ENCODE data around the gene ATXN7L1.

Gene ATXN7L1

GRCh38 chr7:105664816-105665525 lies 211.4 kb downstream of the ATXN7L1 start:
- peak; percentile 98 for DNase-seq

DNA sequence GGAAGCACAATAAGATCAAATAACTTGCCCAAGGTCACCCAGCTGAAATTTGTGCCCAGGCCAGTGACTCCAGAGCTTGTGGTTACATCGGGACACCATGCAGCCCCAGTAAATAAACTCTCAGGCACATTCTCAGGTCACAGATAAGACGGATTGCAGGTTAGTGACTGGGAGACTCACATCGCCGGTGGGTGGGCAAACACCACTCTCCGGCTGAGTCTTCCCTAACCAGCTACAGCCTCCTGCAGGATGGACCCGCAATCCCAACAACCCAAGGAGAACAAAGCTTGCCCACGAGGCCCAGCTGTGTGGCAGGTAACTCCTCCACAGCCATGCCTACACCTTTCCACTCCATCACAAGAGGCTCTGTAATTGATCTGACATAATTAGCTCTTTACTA lies 213.4 kb downstream of the ATXN7L1 start:
- DNase-seq, result no peak

GRCh38 chr7:105661625-105662024 lies 214.8 kb downstream of the ATXN7L1 start:
- DNase-seq, result no peak

DNA sequence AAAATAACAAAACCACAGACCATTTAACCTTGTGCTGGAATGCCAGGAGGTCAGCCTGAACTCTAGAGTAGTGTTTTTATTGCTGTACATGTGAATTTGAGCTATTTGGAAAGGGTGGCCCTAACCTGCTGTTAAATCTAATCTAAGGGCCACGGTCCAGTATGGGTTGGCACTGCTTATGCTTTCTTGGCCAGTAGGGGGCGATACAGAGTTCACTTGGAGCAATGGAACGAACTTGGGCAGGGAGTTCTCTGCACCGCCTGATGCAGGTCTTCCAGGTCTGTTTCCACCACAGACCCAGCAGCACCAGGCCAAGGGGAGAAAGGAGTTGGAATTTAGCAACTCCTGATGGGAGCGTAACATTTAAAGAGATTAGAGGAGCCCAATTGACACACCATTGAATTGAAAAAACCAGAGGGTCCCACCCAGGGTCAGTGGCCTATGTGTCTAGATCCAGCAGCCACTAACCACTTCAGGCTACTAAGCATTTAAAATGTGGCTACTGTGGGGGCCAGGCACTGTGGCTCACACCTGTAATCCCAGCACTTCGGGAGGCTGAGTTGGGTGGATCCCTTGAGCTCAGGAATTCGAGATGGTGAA lies 219.4 kb downstream of the ATXN7L1 start:
- DNase-seq, result peak; percentile 71

DNA sequence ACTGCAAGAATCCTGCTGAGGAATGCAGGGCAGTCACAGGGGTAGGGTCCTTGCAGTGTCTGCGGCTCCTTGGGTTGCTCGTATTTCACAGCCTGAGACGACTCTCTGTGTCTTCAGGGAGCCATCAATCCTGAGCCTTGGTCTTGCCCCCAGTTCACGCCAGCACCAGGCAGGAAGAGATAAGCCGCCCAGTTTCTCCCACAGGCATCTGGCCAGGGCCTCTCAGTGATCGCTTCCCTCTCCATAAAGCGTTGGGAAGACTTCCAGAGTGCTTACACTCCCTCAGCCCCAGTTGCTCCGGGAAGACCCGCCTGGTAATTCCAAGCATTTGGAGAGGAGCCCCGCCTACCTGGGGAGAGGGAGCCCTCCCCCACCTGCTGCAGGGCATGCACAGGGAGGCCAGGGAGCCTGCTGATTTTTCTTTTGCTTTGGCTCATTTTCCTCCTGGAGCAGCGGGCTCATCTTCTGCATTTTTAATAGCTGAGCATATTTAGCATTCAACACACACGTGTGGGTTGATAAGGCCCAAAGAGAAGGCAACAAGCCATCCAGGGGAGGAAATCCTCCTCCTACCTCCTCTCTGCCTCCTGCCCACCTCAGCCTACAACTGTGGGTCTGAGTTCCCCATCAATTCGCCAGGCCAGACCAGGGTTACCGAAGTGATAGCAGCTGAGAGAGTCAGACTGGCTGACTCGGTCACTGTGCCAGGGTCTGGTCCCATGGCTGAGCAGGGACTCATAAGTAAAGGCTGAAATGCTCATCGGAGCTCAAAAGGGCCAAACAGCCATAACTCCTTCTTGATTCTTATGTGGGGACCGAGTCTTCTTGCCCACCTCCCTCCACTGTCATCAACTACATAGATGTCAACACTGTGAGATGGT lies 220.7 kb downstream of the ATXN7L1 start:
- no peak for DNase-seq

DNA sequence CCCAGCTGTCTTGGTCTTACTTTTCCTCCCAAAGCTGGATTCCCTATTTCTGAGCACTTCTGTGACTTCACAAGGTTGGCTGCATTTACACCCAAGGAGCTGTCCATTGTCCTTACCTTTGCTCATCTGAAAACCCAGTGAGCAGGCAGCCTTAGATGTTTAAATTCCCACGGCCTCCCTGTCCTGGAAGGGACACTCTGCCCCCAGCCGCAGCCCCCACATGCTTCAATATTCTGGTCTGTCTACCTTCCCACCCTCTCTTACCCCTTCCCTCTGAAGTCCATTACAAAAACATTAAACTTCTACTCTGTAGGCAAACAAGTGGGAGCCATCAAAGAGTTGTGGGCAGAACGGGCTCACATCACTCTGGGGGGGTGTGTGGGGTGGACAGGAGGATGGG lies 221.3 kb downstream of the ATXN7L1 start:
- no peak for DNase-seq

GRCh38 chr7:105654095-105654686 lies 222.2 kb downstream of the ATXN7L1 start:
- DNase-seq, result no peak

- DNase-seq, result peak; percentile 88
These were observed 222.9 kb downstream of the ATXN7L1 start for GRCh38 chr7:105653441-105654005.

- peak; percentile 95 for DNase-seq
These were observed 223.9 kb downstream of the ATXN7L1 start for GRCh38 chr7:105652359-105652993.

DNA sequence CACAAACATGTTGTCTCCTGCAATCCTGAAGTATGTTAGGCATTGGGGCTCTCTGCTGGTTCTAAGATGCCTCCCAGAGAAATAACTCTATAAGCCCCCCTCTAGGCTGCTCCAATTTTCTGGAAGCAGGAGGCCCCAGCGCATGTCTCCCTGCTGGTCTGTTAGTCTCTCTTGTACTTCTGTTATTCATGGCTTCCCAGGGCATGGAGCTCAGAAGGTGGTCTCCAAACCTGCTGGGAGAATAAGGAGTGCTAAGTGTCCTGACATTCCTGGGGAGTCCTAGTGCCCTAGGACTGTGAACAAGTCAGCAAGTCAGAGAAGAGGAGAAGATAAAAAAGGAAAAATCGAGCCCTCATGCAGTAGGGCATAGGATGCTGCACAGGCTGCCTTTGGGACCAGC lies 224.6 kb downstream of the ATXN7L1 start:
- no peak for DNase-seq

DNA sequence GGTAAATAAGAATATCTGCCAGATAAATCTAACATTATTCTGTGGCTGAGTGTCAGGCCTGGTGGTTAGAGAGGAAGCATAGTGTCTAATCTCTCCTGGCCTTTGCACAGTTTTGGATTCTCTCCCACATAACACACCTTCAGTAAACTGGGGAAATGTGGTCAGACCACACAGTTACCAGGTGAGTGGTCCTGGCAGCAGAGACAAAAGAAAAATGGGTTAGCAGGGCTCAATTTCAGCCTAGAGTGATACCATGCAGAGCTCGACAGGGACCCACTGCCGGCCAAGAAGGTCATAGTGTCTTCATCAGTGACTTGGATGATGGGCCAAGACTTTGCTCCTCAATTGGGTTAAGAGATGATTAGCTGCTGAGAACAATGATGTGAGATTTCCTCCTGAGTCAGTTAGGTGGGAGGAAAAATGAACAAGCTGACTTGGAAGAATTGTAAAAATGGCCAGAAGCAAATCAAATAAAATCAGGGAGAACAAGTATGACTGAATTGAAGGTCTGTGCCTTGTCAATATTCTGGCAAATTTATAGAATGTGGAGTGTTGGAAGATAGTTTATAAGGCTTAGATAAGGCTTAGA lies 225.9 kb downstream of the ATXN7L1 start:
- DNase-seq, result no peak

- no peak for DNase-seq
These were observed 226.5 kb downstream of the ATXN7L1 start for GRCh38 chr7:105649727-105650381.

DNA sequence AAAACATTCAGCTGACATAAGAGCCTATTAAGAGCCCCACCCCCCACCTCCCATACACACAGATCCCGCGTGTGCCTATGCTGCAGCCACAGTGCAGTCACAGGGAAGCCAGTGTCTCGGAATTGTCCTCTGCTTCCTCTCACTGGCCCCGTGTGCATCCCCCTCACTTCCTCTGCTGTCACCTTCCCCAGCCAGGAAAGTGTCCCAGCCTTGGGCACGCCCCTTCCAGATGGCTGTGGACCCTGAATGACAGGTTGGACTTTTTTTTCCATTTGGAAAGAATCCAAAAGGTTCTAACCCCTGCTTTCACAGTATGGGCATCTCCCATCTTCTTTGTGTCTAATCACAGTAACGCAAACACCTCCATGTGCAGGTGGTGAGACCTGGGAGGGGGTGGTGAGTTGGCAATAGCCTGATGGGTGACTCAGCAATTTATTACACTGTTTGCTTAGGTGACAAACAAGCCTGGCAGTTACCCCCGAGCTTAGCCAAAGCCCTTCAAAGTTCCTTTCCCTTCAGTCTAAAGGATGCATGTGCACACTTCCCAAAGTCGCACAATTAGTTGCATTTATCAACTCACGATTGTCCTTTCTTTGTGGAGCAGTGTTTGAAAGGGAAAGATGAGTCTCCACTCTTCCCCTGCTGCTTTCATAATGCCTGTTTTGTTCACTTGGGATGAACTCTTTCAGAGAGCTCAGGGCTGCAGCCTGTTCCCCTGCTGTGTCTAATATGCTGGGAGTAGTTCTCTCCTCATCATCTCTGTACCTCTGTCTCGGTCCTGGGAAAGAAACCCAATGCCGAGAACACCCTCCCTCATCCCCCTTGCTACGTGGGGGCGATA lies 227.6 kb downstream of the ATXN7L1 start:
- peak; percentile 97 for DNase-seq

- DNase-seq, result peak; percentile 95
These were observed 228.8 kb downstream of the ATXN7L1 start for GRCh38 chr7:105647591-105647990.

DNA sequence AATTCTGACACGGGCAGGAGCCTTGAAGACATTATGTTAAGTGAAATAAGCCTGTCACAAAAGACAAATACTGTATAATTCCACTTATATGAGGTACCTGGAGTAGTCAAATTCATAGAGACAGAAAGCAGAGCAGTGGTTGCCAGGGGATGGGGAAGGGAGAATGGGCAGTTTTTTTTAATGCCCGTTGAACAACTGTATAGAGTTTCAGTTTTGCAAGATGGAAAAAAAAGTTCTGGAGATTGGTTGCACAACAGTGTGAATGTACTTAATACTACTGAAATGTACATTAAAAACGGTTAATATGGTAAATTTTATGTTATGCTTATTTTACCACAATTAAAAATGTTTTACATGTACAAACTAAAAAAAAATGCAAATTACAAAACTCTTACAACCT lies 231.5 kb downstream of the ATXN7L1 start:
- no peak for DNase-seq

DNA sequence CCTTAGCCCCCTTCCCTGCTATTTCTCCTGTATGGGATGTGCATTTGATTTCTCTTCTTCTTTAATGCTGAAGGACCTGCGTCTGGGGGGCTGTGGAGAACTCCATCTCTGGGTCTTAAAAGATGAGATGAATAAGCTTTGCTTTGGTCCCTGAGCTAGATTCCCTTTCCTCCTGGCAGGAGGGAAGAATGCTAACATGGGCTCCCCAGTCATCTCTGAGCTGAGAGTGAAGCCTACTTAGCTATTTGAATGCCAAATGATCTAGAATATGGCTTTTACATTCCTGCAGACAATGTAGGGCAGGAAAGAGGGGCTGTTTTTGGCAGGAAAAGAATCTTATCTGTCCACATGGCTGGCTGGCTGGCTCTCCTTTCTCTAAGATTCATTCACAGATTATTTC lies 232.5 kb downstream of the ATXN7L1 start:
- DNase-seq, result no peak

- no peak for DNase-seq
These were observed 233.0 kb downstream of the ATXN7L1 start for GRCh38 chr7:105643384-105643783.

DNA sequence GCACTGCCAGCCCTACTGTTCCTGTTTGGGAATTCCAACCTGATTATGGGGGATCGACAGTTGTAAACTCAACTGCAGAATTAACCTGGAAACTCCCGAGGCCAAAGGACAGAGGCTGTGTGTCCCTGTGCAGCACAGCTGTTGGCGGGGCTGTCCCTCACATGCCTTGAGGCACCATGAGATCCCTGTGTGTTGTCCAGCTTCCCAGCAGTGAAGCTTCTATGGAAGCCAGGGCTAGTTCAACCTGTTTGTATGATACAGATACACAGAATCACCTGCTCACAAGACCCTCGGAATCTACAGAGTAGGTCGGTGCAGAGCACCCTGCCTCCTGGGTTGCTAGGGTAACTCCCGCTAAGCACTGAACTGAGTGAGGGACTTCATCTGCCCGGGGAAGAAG lies 234.1 kb downstream of the ATXN7L1 start:
- no peak for DNase-seq

- no peak for DNase-seq
These were observed 235.2 kb downstream of the ATXN7L1 start for GRCh38 chr7:105640956-105641810.
